Kidney glomerular epithelial cell (primary cell): ENCODE data around the gene TPPP2.

Experiments
- DNase-seq: peaks from one replicate; lab custom pipeline; 2025; lab: John Stamatoyannopoulos, UW

Gene TPPP2

DNA sequence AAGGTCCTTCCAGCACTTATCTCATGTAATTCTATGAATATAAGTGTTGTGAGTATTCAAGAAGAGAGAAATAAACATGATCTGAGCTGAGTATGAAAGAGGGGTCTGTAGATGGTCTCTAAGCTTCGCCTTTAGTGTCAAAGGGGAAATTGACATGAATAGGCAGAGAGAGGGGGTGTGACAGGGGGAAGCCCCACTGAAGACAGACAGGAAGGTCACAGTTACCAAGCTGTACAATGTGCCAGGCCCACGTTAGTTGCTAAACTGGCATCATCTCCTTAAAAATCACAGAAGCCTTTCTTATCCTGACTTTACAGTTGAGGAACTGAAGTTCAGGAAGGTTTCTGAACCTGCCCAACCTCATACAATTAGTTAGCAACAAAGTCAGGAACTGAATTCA is 47.7 kb downstream of the TPPP2 start:
- DNase-seq = no peak

DNA sequence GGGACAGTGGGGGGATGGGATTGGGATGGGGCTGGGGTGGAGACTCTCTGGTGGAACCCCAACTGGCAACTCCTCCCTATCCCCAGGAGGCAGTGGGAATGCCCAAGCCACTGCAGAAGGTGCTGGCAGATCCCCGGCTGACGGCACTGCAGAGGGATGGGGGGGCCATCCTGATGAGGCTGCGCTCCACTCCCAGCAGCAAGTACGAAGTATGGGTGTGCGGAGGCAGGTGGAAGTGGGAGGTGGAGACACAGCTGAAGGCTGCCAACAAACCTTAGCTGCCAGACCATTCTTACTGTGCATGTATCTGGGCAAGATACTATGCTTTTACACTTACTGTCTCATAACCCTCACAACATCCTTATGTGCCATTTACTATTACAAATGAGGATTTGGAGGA is 48.3 kb downstream of the TPPP2 start:
- no peak for DNase-seq

DNA sequence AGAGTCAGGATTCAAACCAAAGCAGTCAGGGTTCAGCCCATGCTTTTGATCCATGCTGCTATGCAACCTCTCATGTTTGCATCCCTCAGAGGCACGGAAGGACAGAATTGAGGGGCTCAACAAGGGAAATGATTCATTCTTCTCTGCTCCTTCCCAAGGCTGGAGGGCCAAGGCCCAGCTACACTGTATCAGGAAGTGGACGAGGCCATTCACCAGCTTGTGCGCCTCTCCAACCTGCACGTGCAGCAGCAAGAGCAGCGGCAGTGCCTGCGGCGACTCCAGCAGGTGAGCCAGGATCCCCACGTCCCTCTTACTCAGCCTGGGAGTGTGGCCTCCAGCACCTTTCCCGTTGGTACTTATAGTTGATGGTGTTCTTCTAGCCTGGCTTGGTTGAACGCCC is 48.7 kb downstream of the TPPP2 start:
- DNase-seq = no peak

DNA sequence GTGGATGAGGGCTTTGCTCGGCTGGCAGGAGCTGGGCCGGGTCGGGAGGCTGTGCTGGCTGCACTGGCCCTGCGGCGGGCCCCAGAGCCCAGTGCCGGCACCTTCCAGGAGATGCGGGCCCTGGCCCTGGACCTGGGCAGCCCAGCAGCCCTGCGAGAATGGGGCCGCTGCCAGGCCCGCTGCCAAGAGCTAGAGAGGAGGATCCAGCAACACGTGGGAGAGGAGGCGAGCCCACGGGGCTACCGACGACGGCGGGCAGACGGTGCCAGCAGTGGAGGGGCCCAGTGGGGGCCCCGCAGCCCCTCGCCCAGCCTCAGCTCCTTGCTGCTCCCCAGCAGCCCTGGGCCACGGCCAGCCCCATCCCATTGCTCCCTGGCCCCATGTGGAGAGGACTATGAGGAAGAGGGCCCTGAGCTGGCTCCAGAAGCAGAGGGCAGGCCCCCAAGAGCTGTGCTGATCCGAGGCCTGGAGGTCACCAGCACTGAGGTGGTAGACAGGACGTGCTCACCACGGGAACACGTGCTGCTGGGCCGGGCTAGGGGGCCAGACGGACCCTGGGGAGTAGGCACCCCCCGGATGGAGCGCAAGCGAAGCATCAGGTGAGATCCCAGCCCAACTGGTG is 51.6 kb downstream of the TPPP2 start:
- no peak for DNase-seq
